IMR-90 (cell line): Measurements from ENCODE around the gene CLP1. TPM values are rescaled to one million over a fixed set of nuclear protein-coding genes. Genes with fewer than 3 reads are reported as not detected.

Experiments
- ATAC-seq: fragments of 200-7000 bp; cut with Tn5 transposase; 2 replicates; pipeline ENCODE4 v1.9.1; 2020; ENCODE audit warnings: low read depth, mild to moderate bottlenecking, moderate library complexity
- BruUV-seq: library from RNA; stranded (reverse); fragments of 400-500 nt; replicated peaks from 2 replicates; lab custom pipeline; 2021; lab: Mats Ljungman, UMichigan
- CTCF ChIA-PET: fragments of 300-600 bp; formaldehyde crosslinking; extraction: SDS; loops from one replicate; lab custom pipeline; 2021; ENCODE audit warnings: antibody characterized with exemption; lab: Yijun Ruan, JAX
- POLR2A ChIA-PET: fragments of 300-600 bp; sonication (Branson Sonifier 250); formaldehyde crosslinking; loops from one replicate; lab custom pipeline; 2022; ENCODE audit warnings: antibody characterized with exemption; ENCODE audit not compliant: unreplicated experiment; lab: Charles Lee
- DNase-seq: peaks from one replicate; pipeline ENCODE4 v3.0.0; 2013
- H2AFZ ChIP-seq: replicated peaks from 2 replicates; pipeline ENCODE3; 2013; ENCODE audit warnings: low read length, mild to moderate bottlenecking; ENCODE audit not compliant: poor library complexity
- H2AK5ac ChIP-seq: 2 replicates; pipeline ENCODE4 v1.6.1; 2013; ENCODE audit warnings: low read depth, low read length, inconsistent platforms
- H2AK9ac ChIP-seq: replicated peaks from 2 replicates; pipeline ENCODE3; 2013; ENCODE audit warnings: mild to moderate bottlenecking, low read depth, low read length, moderate library complexity; ENCODE audit not compliant: poor library complexity
- H2BK120ac ChIP-seq: 2 replicates; pipeline ENCODE4 v1.6.1; 2013; ENCODE audit warnings: low read depth, low read length, inconsistent platforms
- H2BK15ac ChIP-seq: 3 replicates; pipeline ENCODE4 v1.6.1; 2013; ENCODE audit warnings: low read depth, low read length, inconsistent platforms
- H2BK20ac ChIP-seq: 2 replicates; pipeline ENCODE4 v1.6.1; 2013; ENCODE audit warnings: low read depth, mild to moderate bottlenecking, inconsistent platforms, low read length, moderate library complexity
- H2BK5ac ChIP-seq: 2 replicates; pipeline ENCODE4 v1.6.1; 2013; ENCODE audit warnings: mild to moderate bottlenecking, low read depth, low read length, inconsistent platforms; ENCODE audit not compliant: poor library complexity, severe bottlenecking
- H3K14ac ChIP-seq: replicated peaks from 2 replicates; pipeline ENCODE4 v1.6.1; 2013; ENCODE audit warnings: low read depth, low read length, inconsistent platforms
- H3K18ac ChIP-seq: 2 replicates; pipeline ENCODE4 v1.6.1; 2013; ENCODE audit warnings: low read depth, low read length, control low read depth
- H3K23ac ChIP-seq: 2 replicates; pipeline ENCODE4 v1.6.1; 2013; ENCODE audit warnings: low read depth, low read length, inconsistent platforms
- H3K27ac ChIP-seq: 2 replicates; pipeline ENCODE4 v1.5.1; 2013; ENCODE audit warnings: mild to moderate bottlenecking, control low read depth, low read length; ENCODE audit not compliant: insufficient read depth
- H3K27me3 ChIP-seq: 2 replicates; pipeline ENCODE4 v1.6.1; 2013; ENCODE audit warnings: low read length; ENCODE audit not compliant: control insufficient read depth, insufficient read depth
- H3K36me3 ChIP-seq: 2 replicates; pipeline ENCODE4 v1.6.1; 2013; ENCODE audit warnings: low read length, mixed read lengths; ENCODE audit not compliant: control insufficient read depth, insufficient read depth
- H3K4ac ChIP-seq: 2 replicates; pipeline ENCODE4 v1.6.1; 2013; ENCODE audit warnings: low read depth, low read length, inconsistent platforms
- H3K4me1 ChIP-seq: 2 replicates; pipeline ENCODE4 v1.6.1; 2013; ENCODE audit warnings: low read length, mixed read lengths; ENCODE audit not compliant: control insufficient read depth, insufficient read depth
- H3K4me2 ChIP-seq: 2 replicates; pipeline ENCODE4 v1.6.1; 2013; ENCODE audit warnings: low read depth, mild to moderate bottlenecking, control low read depth, low read length, moderate library complexity
- H3K4me3 ChIP-seq: 2 replicates; pipeline ENCODE4 v1.5.1; 2013; ENCODE audit warnings: low read depth, mild to moderate bottlenecking, control low read depth, low read length, moderate library complexity; ENCODE audit not compliant: insufficient read depth
- H3K56ac ChIP-seq: 2 replicates; pipeline ENCODE4 v1.6.1; 2013; ENCODE audit warnings: low read length, inconsistent platforms; ENCODE audit not compliant: insufficient read depth; ENCODE audit errors: extremely low read depth
- H3K79me1 ChIP-seq, 2 experiments: 2 replicates each; pipeline ENCODE4 v1.6.1; 2013; ENCODE audit warnings: low read length in 2 of 2, inconsistent platforms in 1 of 2, low read depth in 1 of 2
- H3K9ac ChIP-seq: 2 replicates; pipeline ENCODE4 v1.6.1; 2013; ENCODE audit warnings: low read depth, low read length, control low read depth
- H3K9me1 ChIP-seq: 2 replicates; pipeline ENCODE4 v1.6.1; 2013; ENCODE audit warnings: low read length, inconsistent platforms; ENCODE audit not compliant: insufficient read depth
- H3K9me3 ChIP-seq: 2 replicates; pipeline ENCODE4 v1.6.1; 2013; ENCODE audit warnings: low read length; ENCODE audit not compliant: control insufficient read depth, insufficient read depth
- H4K20me1 ChIP-seq: 2 replicates; pipeline ENCODE4 v1.6.1; 2013; ENCODE audit warnings: low read length, inconsistent platforms; ENCODE audit not compliant: insufficient read depth
- H4K5ac ChIP-seq: 2 replicates; pipeline ENCODE4 v1.6.1; 2013; ENCODE audit warnings: mild to moderate bottlenecking, low read depth, low read length, control low read depth
- H4K8ac ChIP-seq, 2 experiments: 2 replicates each; pipeline ENCODE4 v1.6.1; 2013; ENCODE audit warnings: low read depth in 2 of 2, low read length in 2 of 2, control low read depth in 1 of 2, inconsistent platforms in 1 of 2
- H4K91ac ChIP-seq: 2 replicates; pipeline ENCODE4 v1.6.1; 2013; ENCODE audit warnings: low read depth, low read length, inconsistent platforms; ENCODE audit not compliant: insufficient read depth
- BHLHE40 ChIP-seq: fragments of 150-350 bp; IDR thresholded peaks from 2 replicates; pipeline ENCODE4 v1.6.1; 2016; ENCODE audit warnings: mild to moderate bottlenecking, low read depth, low read length
- CEBPB ChIP-seq: IDR thresholded peaks from 2 replicates; pipeline ENCODE4 v1.6.1; 2012; ENCODE audit warnings: low read depth, low read length, improper control_type of control experiment
- CHD1 ChIP-seq: IDR thresholded peaks from 2 replicates; pipeline ENCODE4 v1.6.1; 2012; ENCODE audit warnings: low read depth, low read length, improper control_type of control experiment
- FOS ChIP-seq: fragments of 150-350 bp; IDR thresholded peaks from 2 replicates; pipeline ENCODE4 v1.6.1; 2016; ENCODE audit warnings: low read depth, low read length
- MAFK ChIP-seq: IDR thresholded peaks from 2 replicates; pipeline ENCODE4 v1.6.1; 2012; ENCODE audit warnings: low read depth, low read length, improper control_type of control experiment
- MAZ ChIP-seq: IDR thresholded peaks from 2 replicates; pipeline ENCODE4 v1.6.1; 2012; ENCODE audit warnings: low read depth, mild to moderate bottlenecking, low read length, improper control_type of control experiment, moderate library complexity, borderline replicate concordance
- MXI1 ChIP-seq: IDR thresholded peaks from 2 replicates; pipeline ENCODE4 v1.6.1; 2012; ENCODE audit warnings: low read depth, mild to moderate bottlenecking, low read length, moderate library complexity, borderline replicate concordance
- NFE2L2 ChIP-seq: fragments of 150-350 bp; IDR thresholded peaks from 2 replicates; pipeline ENCODE4 v1.6.1; 2016; ENCODE audit warnings: low read depth, mild to moderate bottlenecking, low read length
- POLR2A ChIP-seq: IDR thresholded peaks from 2 replicates; pipeline ENCODE4 v1.6.1; 2012; ENCODE audit warnings: mild to moderate bottlenecking, low read depth, low read length
- RAD21 ChIP-seq: IDR thresholded peaks from 2 replicates; pipeline ENCODE4 v1.6.1; 2012; ENCODE audit warnings: low read length, improper control_type of control experiment
- RCOR1 ChIP-seq: IDR thresholded peaks from 2 replicates; pipeline ENCODE4 v1.6.1; 2012; ENCODE audit warnings: mild to moderate bottlenecking, low read length, improper control_type of control experiment; ENCODE audit not compliant: insufficient replicate concordance
- RFX5 ChIP-seq: IDR thresholded peaks from 2 replicates; pipeline ENCODE4 v1.8.0; 2012; ENCODE audit warnings: low read depth, mild to moderate bottlenecking, low read length, moderate library complexity
- SMC3 ChIP-seq: fragments of 150-350 bp; IDR thresholded peaks from 2 replicates; pipeline ENCODE4 v1.6.1; 2016; ENCODE audit warnings: low read depth, mild to moderate bottlenecking, antibody characterized with exemption, low read length, moderate library complexity
- WGBS, 2 experiments: methylation state at CpG; one replicate each; pipeline versions ENCODE4 v1.1.5 to v1.1.7; 2013; ENCODE audit warnings: missing lambda C conversion rate in 2 of 2; ENCODE audit not compliant: insufficient read length in 1 of 2; ENCODE audit errors: extremely low coverage in 2 of 2; 5-methylcytosine and 5-hydroxymethylcytosine counted together
- dilution Hi-C: fragments of 300-500 bp; cut with HindIII; formaldehyde crosslinking; loops from one replicate; pipeline ENCODE4 v1.14.3; 2018; ENCODE audit warnings: low sequenced_read_pairs; ENCODE audit not compliant: unreplicated experiment
- in situ Hi-C: fragments of 300-500 bp; cut with MboI; formaldehyde crosslinking; loops from 3 replicates; pipeline ENCODE4 v1.14.3; 2019; ENCODE audit warnings: low sequenced_read_pairs, inconsistent platforms, mixed read lengths
- intact Hi-C: fragments of 100-400 bp; cut with micrococcal nuclease; formaldehyde crosslinking; loops from 2 replicates; pipeline ENCODE4 v1.10.0; 2022
- polyA plus RNA-seq, 3 experiments: library from polyadenylated mRNA; depleted of rRNA; stranded (reverse); fragments of >200 nt; gene quantifications; 2 replicates each; pipeline ENCODE4 v1.2.3, GENCODE V29; 2012; ENCODE audit warnings: low replicate concordance in 1 of 3
- total RNA-seq: library from RNA; depleted of rRNA; stranded (reverse); fragments of >200 nt; gene quantifications from 2 replicates; pipeline ENCODE4 v1.2.3, GENCODE V29; 2012
- TF ChIP-seq, protein P1 (sequence below): fragments of 150-350 bp; IDR thresholded peaks from 2 replicates; pipeline ENCODE4 v1.6.1; 2016; ENCODE audit warnings: low read depth, mild to moderate bottlenecking, low read length, moderate library complexity, borderline replicate concordance
- TF ChIP-seq, protein P2 (sequence below): fragments of 150-350 bp; IDR thresholded peaks from 2 replicates; pipeline ENCODE4 v1.6.1; 2017; ENCODE audit warnings: mild to moderate bottlenecking, antibody characterized with exemption, low read length, low read depth

Gene CLP1
- total and polyA plus RNA-seq, 2 of the 4 experiments (the other 2 are of a cell fraction), result 16.5 to 24.0 TPM

DNA sequence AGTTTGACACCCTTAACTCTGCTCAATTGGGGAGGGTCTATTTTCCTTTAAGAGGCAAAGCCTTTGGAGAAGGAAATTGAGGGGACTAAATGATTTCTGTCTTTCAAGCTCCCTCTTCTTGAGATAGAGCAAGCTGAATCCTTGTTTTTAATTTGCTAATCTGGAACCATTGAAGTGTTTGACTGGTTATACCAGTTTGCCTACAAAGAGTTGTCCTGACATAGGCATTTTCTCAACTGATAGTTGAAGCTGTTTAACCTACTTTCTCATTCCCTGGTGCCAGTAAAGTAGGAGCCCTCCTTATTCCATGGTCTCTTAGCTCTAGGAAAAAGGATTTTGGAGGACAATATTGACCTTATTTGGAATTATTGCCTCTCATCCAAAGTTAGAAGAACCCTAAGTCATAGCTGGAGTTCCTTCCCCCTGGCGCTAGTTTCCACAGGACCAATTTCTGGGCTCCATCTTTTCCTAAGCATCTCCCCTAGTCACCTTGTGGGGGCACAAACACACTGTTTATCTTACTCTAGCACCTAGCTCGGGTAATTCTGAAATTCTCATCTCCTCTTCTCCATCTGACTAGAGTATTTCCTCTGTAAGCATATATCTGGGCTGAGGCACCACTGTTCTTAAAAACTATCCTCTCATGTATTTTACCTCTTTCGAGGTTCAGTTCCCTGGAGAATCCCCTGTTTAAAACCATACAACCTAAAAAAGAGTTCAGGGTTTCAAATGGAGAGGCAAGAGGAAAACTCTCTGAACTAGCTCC lies 17.8 kb downstream of the CLP1 start:
- BruUV-seq, result no TSS peak
- Histone ChIP-seq H3K4me3 (no peak overlapping the region), H3K27me3 (no peaks in the 10 kb centered on the region), H4K5ac (no peak overlapping the region), H3K36me3 (peaks cover 28% of the 10 kb centered on the region), H3K56ac (no peak overlapping the region), H2BK20ac (no peak overlapping the region), H2BK5ac (no peak overlapping the region), H2AK5ac (no peak overlapping the region), H3K27ac (no peak overlapping the region), H4K20me1 (peaks cover 48% of the 10 kb centered on the region), H3K18ac (no peak overlapping the region), H3K14ac (no peak overlapping the region), H3K79me1 (peaks cover 39 to 75% of the 10 kb centered on the region in 2 experiments), H2AK9ac (no peak overlapping the region), H3K9me3 (no peaks in the 10 kb centered on the region), H3K23ac (no peak overlapping the region), H3K4me1 (peaks cover 3% of the 10 kb centered on the region), H2BK120ac (no peak overlapping the region), H4K91ac (no peak overlapping the region), H3K4me2 (no peak overlapping the region), H2AFZ (no peak overlapping the region), H3K9ac (no peak overlapping the region), H3K4ac (no peak overlapping the region), H3K9me1 (0 out of 2 replicates have a peak, but pooled peaks cover 11% of the 10 kb centered on the region), H2BK15ac (no peak overlapping the region), H4K8ac (no peak overlapping the region)
- in situ Hi-C loops (no loop called here), intact Hi-C loops (no loop called here), dilution Hi-C loops (no loop called here)
- WGBS, 2 experiments, result 88% methylated on average over 1 of the region's 3 CpGs; no CpG with 5 or more reads in 1 of the 2 experiments
- DNase-seq, result no peak
- POLR2A ChIA-PET, result no interaction called here
- ATAC-seq, result no peak
- CTCF ChIA-PET, result interaction anchor here (0.8 to 1.1 kb wide), 2 partner anchors 12 to 182 kb away, joined by 3 read pairs; no protein-coding TSS in a partner anchor
- TF ChIP-seq MAFK (no peak), MXI1 (no peak), POLR2A (no peak), CHD1 (no peak), RAD21 (no peak), NFE2L2 (no peak), FOS (no peak), RFX5 (no peak), BHLHE40 (no peak), CEBPB (no peak), RCOR1 (no peak), SMC3 (no peak), MAZ (no peak)
- TF ChIP-seq, protein P1, sequence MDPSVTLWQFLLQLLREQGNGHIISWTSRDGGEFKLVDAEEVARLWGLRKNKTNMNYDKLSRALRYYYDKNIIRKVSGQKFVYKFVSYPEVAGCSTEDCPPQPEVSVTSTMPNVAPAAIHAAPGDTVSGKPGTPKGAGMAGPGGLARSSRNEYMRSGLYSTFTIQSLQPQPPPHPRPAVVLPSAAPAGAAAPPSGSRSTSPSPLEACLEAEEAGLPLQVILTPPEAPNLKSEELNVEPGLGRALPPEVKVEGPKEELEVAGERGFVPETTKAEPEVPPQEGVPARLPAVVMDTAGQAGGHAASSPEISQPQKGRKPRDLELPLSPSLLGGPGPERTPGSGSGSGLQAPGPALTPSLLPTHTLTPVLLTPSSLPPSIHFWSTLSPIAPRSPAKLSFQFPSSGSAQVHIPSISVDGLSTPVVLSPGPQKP, result no peak
- TF ChIP-seq, protein P2, sequence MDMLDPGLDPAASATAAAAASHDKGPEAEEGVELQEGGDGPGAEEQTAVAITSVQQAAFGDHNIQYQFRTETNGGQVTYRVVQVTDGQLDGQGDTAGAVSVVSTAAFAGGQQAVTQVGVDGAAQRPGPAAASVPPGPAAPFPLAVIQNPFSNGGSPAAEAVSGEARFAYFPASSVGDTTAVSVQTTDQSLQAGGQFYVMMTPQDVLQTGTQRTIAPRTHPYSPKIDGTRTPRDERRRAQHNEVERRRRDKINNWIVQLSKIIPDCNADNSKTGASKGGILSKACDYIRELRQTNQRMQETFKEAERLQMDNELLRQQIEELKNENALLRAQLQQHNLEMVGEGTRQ, result no peak
